Peyer's patch (tissue), 4 donors: Measurements from ENCODE around the gene SSR2.
"Not testable (repeated sequence)": the region's sequence is repeated elsewhere in the genome, so short reads cannot be mapped to it uniquely, and the experiment has no call there.

Experiments used
- POLR2A ChIP-seq, 2 donors: fragments of 450-650 bp; IDR thresholded peaks; one replicate each; pipeline ENCODE4 v1.5.1; 2017; ENCODE audit warnings: antibody characterized with exemption in 2 of 2, mild to moderate bottlenecking in 2 of 2, moderate library complexity in 2 of 2
- TF ChIP-seq, protein P1 (sequence below), 6 experiments: fragments of 450-650 bp in 4 of 6; fragments of 200-600 bp in 2 of 6; sonication (generic) in 1 of 6; IDR thresholded peaks; one replicate each; pipeline ENCODE4 v1.5.1; 2017 to 2019; ENCODE audit warnings: antibody characterized with exemption in 6 of 6, mild to moderate bottlenecking in 3 of 6, moderate library complexity in 1 of 6

DNA sequence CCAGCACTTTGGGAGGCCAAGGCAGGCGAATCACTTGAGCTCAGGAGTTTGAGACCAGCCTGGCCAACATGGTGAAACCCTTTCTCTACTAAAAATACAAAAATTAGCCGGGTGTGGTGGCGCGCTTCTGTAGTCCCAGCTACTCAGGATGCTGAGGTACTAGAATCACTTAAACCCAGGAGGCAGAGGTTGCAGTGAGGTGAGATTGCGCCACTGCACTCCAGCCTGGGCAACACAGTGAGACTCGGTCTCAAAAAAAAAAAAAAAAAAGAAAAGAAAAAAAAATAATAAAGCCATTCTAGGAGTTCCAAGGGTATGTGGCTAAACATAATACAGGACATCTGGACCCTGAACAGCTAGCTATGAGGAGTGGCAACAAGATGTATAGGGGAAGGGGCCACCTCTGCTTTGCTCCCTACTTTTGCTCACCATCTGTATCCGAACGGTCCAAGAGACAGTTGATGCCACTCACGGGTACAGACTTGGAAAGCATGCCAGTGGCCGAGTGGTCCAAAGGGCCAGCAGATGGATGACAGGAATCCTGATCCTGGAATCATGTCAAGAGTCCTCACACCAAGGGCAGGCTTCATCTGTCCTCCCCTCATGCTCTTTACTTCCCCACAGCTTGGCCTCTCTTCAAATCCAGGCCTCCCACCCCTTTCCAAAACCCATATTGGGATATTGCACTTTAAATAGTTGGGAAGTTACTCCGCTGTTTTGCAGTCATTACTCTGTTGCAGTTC, 35.7 kb downstream of the SSR2 start:
- TF ChIP-seq, protein P1, sequence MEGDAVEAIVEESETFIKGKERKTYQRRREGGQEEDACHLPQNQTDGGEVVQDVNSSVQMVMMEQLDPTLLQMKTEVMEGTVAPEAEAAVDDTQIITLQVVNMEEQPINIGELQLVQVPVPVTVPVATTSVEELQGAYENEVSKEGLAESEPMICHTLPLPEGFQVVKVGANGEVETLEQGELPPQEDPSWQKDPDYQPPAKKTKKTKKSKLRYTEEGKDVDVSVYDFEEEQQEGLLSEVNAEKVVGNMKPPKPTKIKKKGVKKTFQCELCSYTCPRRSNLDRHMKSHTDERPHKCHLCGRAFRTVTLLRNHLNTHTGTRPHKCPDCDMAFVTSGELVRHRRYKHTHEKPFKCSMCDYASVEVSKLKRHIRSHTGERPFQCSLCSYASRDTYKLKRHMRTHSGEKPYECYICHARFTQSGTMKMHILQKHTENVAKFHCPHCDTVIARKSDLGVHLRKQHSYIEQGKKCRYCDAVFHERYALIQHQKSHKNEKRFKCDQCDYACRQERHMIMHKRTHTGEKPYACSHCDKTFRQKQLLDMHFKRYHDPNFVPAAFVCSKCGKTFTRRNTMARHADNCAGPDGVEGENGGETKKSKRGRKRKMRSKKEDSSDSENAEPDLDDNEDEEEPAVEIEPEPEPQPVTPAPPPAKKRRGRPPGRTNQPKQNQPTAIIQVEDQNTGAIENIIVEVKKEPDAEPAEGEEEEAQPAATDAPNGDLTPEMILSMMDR (IDR thresholded peaks at IDR 0.05), result not testable (repeated sequence)
- TF ChIP-seq POLR2A (IDR thresholded peaks at IDR 0.05), result not testable (repeated sequence)
